ENCODE measurements around the gene ITSN1.
A peak's percentile ranks its signal among the peaks of the same experiment; 100 is the strongest.

DNA sequence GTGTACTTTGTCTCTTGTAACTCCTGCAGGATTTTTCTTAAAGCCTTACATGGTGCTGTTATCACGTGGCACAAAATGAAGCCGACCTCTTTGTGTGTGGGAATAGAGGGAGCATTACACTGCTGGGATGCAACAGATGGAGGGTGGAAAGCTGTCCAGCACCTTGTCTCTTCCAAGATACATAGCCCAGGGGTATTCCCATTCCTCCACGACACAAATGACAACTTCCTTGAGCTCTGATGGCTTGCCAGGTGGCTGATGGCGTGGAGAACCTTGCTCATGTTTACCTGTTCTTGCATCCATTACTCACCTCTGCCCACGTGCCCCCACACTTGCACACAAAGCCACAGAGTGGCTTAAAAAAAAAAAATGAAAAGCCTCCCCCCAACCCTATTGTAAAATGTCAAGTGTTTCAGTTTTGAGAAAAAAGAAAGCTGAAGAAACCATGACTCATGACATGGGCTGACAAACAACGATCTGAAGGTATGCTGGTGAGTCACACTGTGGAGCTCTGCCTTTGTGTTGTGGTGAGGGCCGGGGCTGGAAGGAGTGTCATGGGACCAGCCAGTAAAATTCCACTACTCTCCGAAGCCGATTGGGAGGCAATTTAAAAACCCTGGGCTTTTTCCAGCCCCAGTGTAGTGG lies 305.3 kb downstream of the ITSN1 start:
- TF ChIP-seq, protein P1, sequence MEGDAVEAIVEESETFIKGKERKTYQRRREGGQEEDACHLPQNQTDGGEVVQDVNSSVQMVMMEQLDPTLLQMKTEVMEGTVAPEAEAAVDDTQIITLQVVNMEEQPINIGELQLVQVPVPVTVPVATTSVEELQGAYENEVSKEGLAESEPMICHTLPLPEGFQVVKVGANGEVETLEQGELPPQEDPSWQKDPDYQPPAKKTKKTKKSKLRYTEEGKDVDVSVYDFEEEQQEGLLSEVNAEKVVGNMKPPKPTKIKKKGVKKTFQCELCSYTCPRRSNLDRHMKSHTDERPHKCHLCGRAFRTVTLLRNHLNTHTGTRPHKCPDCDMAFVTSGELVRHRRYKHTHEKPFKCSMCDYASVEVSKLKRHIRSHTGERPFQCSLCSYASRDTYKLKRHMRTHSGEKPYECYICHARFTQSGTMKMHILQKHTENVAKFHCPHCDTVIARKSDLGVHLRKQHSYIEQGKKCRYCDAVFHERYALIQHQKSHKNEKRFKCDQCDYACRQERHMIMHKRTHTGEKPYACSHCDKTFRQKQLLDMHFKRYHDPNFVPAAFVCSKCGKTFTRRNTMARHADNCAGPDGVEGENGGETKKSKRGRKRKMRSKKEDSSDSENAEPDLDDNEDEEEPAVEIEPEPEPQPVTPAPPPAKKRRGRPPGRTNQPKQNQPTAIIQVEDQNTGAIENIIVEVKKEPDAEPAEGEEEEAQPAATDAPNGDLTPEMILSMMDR (IDR thresholded peaks at IDR 0.05), result peak in 1 of 3 experiments; percentile 26
- no peak for TF ChIP-seq EP300 (IDR thresholded peaks at IDR 0.05)

Data from esophagus muscularis mucosa (tissue), 3 donors.